Karpas-422 (cell line): ENCODE results near the gene ANO4. TPM values are rescaled to one million over a fixed set of nuclear protein-coding genes. Genes with fewer than 3 reads are reported as not detected.

Experiments
- total RNA-seq: library from RNA; depleted of rRNA; stranded (reverse); fragments of >200 nt; shearing (Covaris generic); gene quantifications from 2 replicates; pipeline ENCODE4 v1.2.3, GENCODE V29; 2014; ENCODE audit warnings: low replicate concordance; rRNA removed

Gene ANO4
- total RNA-seq, 1 experiment from 2014 or later = not detected

Other genes starting within 250 kb of the ANO4 start
- 1.4 and 5.7 TPM in 2 replicates for gene GAS2L3, start 221.1 kb upstream of the ANO4 start, total RNA-seq